HL-60 (cell line): ENCODE data around the gene KCNJ12.

Source experiments
- CTCF ChIP-seq: IDR thresholded peaks from one replicate; pipeline ENCODE4 v1.5.1; 2011; ENCODE audit warnings: low read length, control low read depth, inconsistent platforms; ENCODE audit not compliant: insufficient read depth
- POLR2AphosphoS5 ChIP-seq: IDR thresholded peaks from 2 replicates; pipeline ENCODE4 v1.6.1; 2012; ENCODE audit warnings: low read depth

- TF ChIP-seq CTCF = no peak
- no peak for TF ChIP-seq POLR2AphosphoS5
Observed at GRCh38 chr17:21462237-21462636, 86.1 kb downstream of the KCNJ12 start.
